C4-2B (cell line): Measurements from ENCODE around the gene RGS9.
"Not testable (repeated sequence)": the region's sequence is repeated elsewhere in the genome, so short reads cannot be mapped to it uniquely, and the experiment has no call there.

ENCODE experiments used
- H3K27ac ChIP-seq: fragments of 450-650 bp; 2 replicates; pipeline ENCODE4 v1.5.1; 2017
- CTCF ChIP-seq: fragments of 450-650 bp; conservative IDR thresholded peaks from 2 replicates; pipeline ENCODE4 v1.5.1; 2017; ENCODE audit warnings: mild to moderate bottlenecking
- ZFX ChIP-seq: fragments of 450-650 bp; IDR thresholded peaks from 2 replicates; pipeline ENCODE4 v1.6.1; 2017

RGS9 gene

GRCh38 chr17:65172496-65173136, 35.4 kb downstream of the RGS9 start:
- TF ChIP-seq CTCF (no peak), ZFX (no peak)
- no peak overlapping the region for H3K27ac ChIP-seq

- TF ChIP-seq CTCF (no peak), ZFX (no peak)
Measured at GRCh38 chr17:65173284-65173793, 36.2 kb downstream of the RGS9 start.

GRCh38 chr17:65173976-65174683, 37.0 kb downstream of the RGS9 start:
- H3K27ac ChIP-seq: no peak overlapping the region
- TF ChIP-seq ZFX: no peak
- no peak for TF ChIP-seq CTCF

More at GRCh38 chr17:65173284-65173793, 36.2 kb downstream of the RGS9 start:
- H3K27ac ChIP-seq: no peak overlapping the region

- TF ChIP-seq ZFX: no peak
- TF ChIP-seq CTCF: no peak
- no peak overlapping the region for H3K27ac ChIP-seq
Measured at GRCh38 chr17:65174974-65175373, 37.8 kb downstream of the RGS9 start.

GRCh38 chr17:65175952-65176351, 38.8 kb downstream of the RGS9 start:
- no peak overlapping the region for H3K27ac ChIP-seq
- TF ChIP-seq CTCF: no peak
- no peak for TF ChIP-seq ZFX

- no peak for TF ChIP-seq ZFX
- no peak for TF ChIP-seq CTCF
- no peak overlapping the region for H3K27ac ChIP-seq
Measured at GRCh38 chr17:65176646-65177409, 39.7 kb downstream of the RGS9 start.

- TF ChIP-seq CTCF: no peak
- TF ChIP-seq ZFX: no peak
- H3K27ac ChIP-seq: no peak overlapping the region
Measured at GRCh38 chr17:65177901-65178300, 40.7 kb downstream of the RGS9 start.

GRCh38 chr17:65180276-65180675, 43.1 kb downstream of the RGS9 start:
- H3K27ac ChIP-seq: not testable (repeated sequence)

- not testable (repeated sequence) for H3K27ac ChIP-seq
Measured at GRCh38 chr17:65180752-65181236, 43.6 kb downstream of the RGS9 start.
